KMS-11 (cell line): ENCODE measurements around the gene YARS1.
"Not testable (repeated sequence)": the region's sequence is repeated elsewhere in the genome, so short reads cannot be mapped to it uniquely, and the experiment has no call there.

Experiments used
- H2AFZ ChIP-seq: fragments of 200-600 bp; sonication (generic); 2 replicates; pipeline ENCODE4 v1.6.1; 2016; ENCODE audit warnings: antibody characterized with exemption, mixed run types, low read depth
- H3K27ac ChIP-seq: fragments of 200-600 bp; sonication (generic); 2 replicates; pipeline ENCODE4 v1.6.1; 2016; ENCODE audit warnings: mild to moderate bottlenecking, mixed run types
- H3K27me3 ChIP-seq: fragments of 200-600 bp; sonication (generic); 2 replicates; pipeline ENCODE4 v1.6.1; 2017; ENCODE audit warnings: mild to moderate bottlenecking, low read depth, mixed run types, moderate library complexity; ENCODE audit not compliant: insufficient read depth
- H3K36me3 ChIP-seq: fragments of 200-600 bp; sonication (generic); 2 replicates; pipeline ENCODE4 v1.6.1; 2017; ENCODE audit warnings: mild to moderate bottlenecking, mixed run types; ENCODE audit not compliant: insufficient read depth
- H3K4me1 ChIP-seq: fragments of 200-600 bp; sonication (generic); 2 replicates; pipeline ENCODE4 v1.6.1; 2016; ENCODE audit warnings: mild to moderate bottlenecking, low read depth, mixed run types; ENCODE audit not compliant: poor library complexity, severe bottlenecking
- H3K4me2 ChIP-seq: fragments of 200-600 bp; sonication (generic); 2 replicates; pipeline ENCODE4 v1.7.0; 2016; ENCODE audit warnings: mild to moderate bottlenecking, mixed run types
- H3K4me3 ChIP-seq: fragments of 200-600 bp; sonication (generic); IDR thresholded peaks from 2 replicates; pipeline ENCODE4 v1.6.1; 2017; ENCODE audit warnings: low read depth, low read length, mixed read lengths; ENCODE audit not compliant: insufficient read depth
- H3K79me2 ChIP-seq: fragments of 200-600 bp; sonication (generic); 2 replicates; pipeline ENCODE4 v1.6.1; 2016; ENCODE audit warnings: low read depth, mixed run types; ENCODE audit not compliant: insufficient read depth
- H3K9ac ChIP-seq: fragments of 200-600 bp; sonication (generic); 2 replicates; pipeline ENCODE4 v1.6.1; 2016; ENCODE audit warnings: mild to moderate bottlenecking, mixed run types
- H4K20me1 ChIP-seq: fragments of 200-600 bp; sonication (generic); 2 replicates; pipeline ENCODE4 v1.6.1; 2016; ENCODE audit warnings: mild to moderate bottlenecking, mixed run types; ENCODE audit not compliant: insufficient read depth
- CTCF ChIP-seq: fragments of 200-600 bp; sonication (generic); conservative IDR thresholded peaks from 2 replicates; pipeline ENCODE4 v1.6.1; 2017; ENCODE audit warnings: low read depth, mild to moderate bottlenecking, antibody characterized with exemption, low read length, moderate library complexity, mixed read lengths

YARS1 gene

GRCh38 chr1:32798679-32799416 lies 18.3 kb downstream of the YARS1 start:
- Histone ChIP-seq H3K9ac (no peak overlapping the region), H3K4me1 (no peaks in the 10 kb centered on the region), H3K27me3 (no peaks in the 10 kb centered on the region), H3K27ac (no peak overlapping the region), H3K4me2 (no peak overlapping the region), H2AFZ (no peak overlapping the region), H3K36me3 (peaks cover 4% of the 10 kb centered on the region; the same call in 1 of the 2 replicates), H4K20me1 (no peaks in the 10 kb centered on the region), H3K79me2 (peaks cover 11% of the 10 kb centered on the region; the same call in 1 of the 2 replicates), H3K4me3 (no peak overlapping the region)
- TF ChIP-seq CTCF = no peak

GRCh38 chr1:32798191-32798590 lies 19.0 kb downstream of the YARS1 start:
- Histone ChIP-seq H3K4me1 (no peaks in the 10 kb centered on the region), H3K4me2 (no peak overlapping the region), H4K20me1 (no peaks in the 10 kb centered on the region), H3K27ac (no peak overlapping the region), H3K4me3 (no peak overlapping the region), H3K36me3 (peaks cover 6% of the 10 kb centered on the region; the same call in 1 of the 2 replicates), H3K27me3 (no peaks in the 10 kb centered on the region), H2AFZ (no peak overlapping the region), H3K9ac (no peak overlapping the region), H3K79me2 (peaks cover 11% of the 10 kb centered on the region; the same call in 1 of the 2 replicates)
- no peak for TF ChIP-seq CTCF

GRCh38 chr1:32797456-32797855 lies 19.7 kb downstream of the YARS1 start:
- H3K27me3 ChIP-seq = no peaks in the 10 kb centered on the region
- H3K27ac ChIP-seq = no peak overlapping the region
- peaks cover 8% of the 10 kb centered on the region; the same call in 1 of the 2 replicates for H3K79me2 ChIP-seq
- no peak overlapping the region for H3K4me3 ChIP-seq
- H3K4me2 ChIP-seq = no peak overlapping the region
- no peaks in the 10 kb centered on the region for H3K4me1 ChIP-seq
- H3K9ac ChIP-seq = no peak overlapping the region
- H2AFZ ChIP-seq = no peak overlapping the region
- H3K36me3 ChIP-seq = peaks cover 9% of the 10 kb centered on the region; the same call in 1 of the 2 replicates
- H4K20me1 ChIP-seq = no peaks in the 10 kb centered on the region
- TF ChIP-seq CTCF = no peak

GRCh38 chr1:32795763-32796162 lies 21.4 kb downstream of the YARS1 start:
- H3K4me2 ChIP-seq, H3K27ac ChIP-seq, H2AFZ ChIP-seq, H3K4me1 ChIP-seq, H4K20me1 ChIP-seq, H3K4me3 ChIP-seq, H3K27me3 ChIP-seq, H3K9ac ChIP-seq: not testable (repeated sequence)
- Histone ChIP-seq H3K79me2 (peaks cover 10% of the 10 kb centered on the region; the same call in 1 of the 2 replicates), H3K36me3 (peaks cover 12% of the 10 kb centered on the region; the same call in 1 of the 2 replicates)

GRCh38 chr1:32791881-32792280 lies 25.3 kb downstream of the YARS1 start:
- peaks cover 12% of the 10 kb centered on the region; the same call in 1 of the 2 replicates for H3K36me3 ChIP-seq
- H3K79me2 ChIP-seq = 0 out of 2 replicates have a peak, but pooled peaks cover 8% of the 10 kb centered on the region

GRCh38 chr1:32789356-32789755 lies 27.8 kb downstream of the YARS1 start:
- H3K4me1 ChIP-seq = peaks cover 17% of the 10 kb centered on the region
- H3K9ac ChIP-seq, H4K20me1 ChIP-seq, H3K79me2 ChIP-seq, H2AFZ ChIP-seq, H3K27me3 ChIP-seq, H3K4me2 ChIP-seq, H3K4me3 ChIP-seq, H3K27ac ChIP-seq, H3K36me3 ChIP-seq: not testable (repeated sequence)

More at GRCh38 chr1:32791881-32792280, 25.3 kb downstream of the YARS1 start:
- TF ChIP-seq CTCF = no peak
- no peaks in the 10 kb centered on the region for H3K27me3 ChIP-seq
- H3K4me2 ChIP-seq = no peak overlapping the region
- no peak overlapping the region for H3K4me3 ChIP-seq
- H3K4me1 ChIP-seq = peaks cover 14% of the 10 kb centered on the region
- no peak overlapping the region for H3K9ac ChIP-seq
- H4K20me1 ChIP-seq = no peaks in the 10 kb centered on the region
- no peak overlapping the region for H3K27ac ChIP-seq
- no peak overlapping the region for H2AFZ ChIP-seq
